GM23338 (cell line): ENCODE measurements around the gene SLC9A9. TPM values are rescaled to one million over a fixed set of nuclear protein-coding genes. Genes with fewer than 3 reads are reported as not detected.

Experiments used
- ATAC-seq: fragments of 200-7000 bp; cut with Tn5 transposase; 3 replicates; pipeline ENCODE4 v1.9.1; 2020
- DNase-seq: peaks from one replicate; pipeline ENCODE4 v3.0.0-alpha.2; 2015; ENCODE audit warnings: low spot score
- H2AFZ ChIP-seq: fragments of 200-600 bp; sonication (generic); 2 replicates; pipeline ENCODE4 v1.8.0; 2016; ENCODE audit warnings: antibody characterized with exemption, mild to moderate bottlenecking, moderate library complexity
- H3F3A ChIP-seq: fragments of 200-600 bp; sonication (generic); replicated peaks from 2 replicates; pipeline ENCODE4 v1.8.0; 2017; ENCODE audit warnings: antibody characterized with exemption, mixed run types, low read depth
- H3K27ac ChIP-seq: fragments of 200-600 bp; sonication (generic); 2 replicates; pipeline ENCODE4 v1.6.1; 2016; ENCODE audit warnings: low read depth
- H3K27me3 ChIP-seq: fragments of 200-600 bp; sonication (generic); 2 replicates; pipeline ENCODE4 v1.8.0; 2016; ENCODE audit warnings: mild to moderate bottlenecking, mixed run types, moderate library complexity; ENCODE audit not compliant: insufficient read depth
- H3K36me3 ChIP-seq: fragments of 200-600 bp; sonication (generic); 2 replicates; pipeline ENCODE4 v1.8.0; 2016; ENCODE audit warnings: mild to moderate bottlenecking; ENCODE audit not compliant: insufficient read depth
- H3K4me1 ChIP-seq: fragments of 200-600 bp; sonication (generic); 2 replicates; pipeline ENCODE4 v1.8.0; 2016; ENCODE audit warnings: mild to moderate bottlenecking, moderate library complexity; ENCODE audit not compliant: insufficient read depth
- H3K4me2 ChIP-seq: fragments of 200-600 bp; sonication (generic); 2 replicates; pipeline ENCODE4 v1.7.1; 2017; ENCODE audit warnings: mixed run types
- H3K4me3 ChIP-seq: fragments of 200-600 bp; sonication (generic); 2 replicates; pipeline ENCODE4 v1.6.1; 2016; ENCODE audit warnings: mixed run types
- H3K79me2 ChIP-seq: fragments of 200-600 bp; sonication (generic); replicated peaks from 2 replicates; pipeline ENCODE4 v1.8.0; 2017; ENCODE audit warnings: mild to moderate bottlenecking; ENCODE audit not compliant: insufficient read depth
- H3K9me2 ChIP-seq: fragments of 200-600 bp; sonication (generic); 2 replicates; pipeline ENCODE4 v1.8.0; 2017; ENCODE audit not compliant: insufficient read depth
- H4K20me1 ChIP-seq: fragments of 200-600 bp; sonication (generic); replicated peaks from 2 replicates; pipeline ENCODE4 v1.8.0; 2017; ENCODE audit warnings: mild to moderate bottlenecking; ENCODE audit not compliant: insufficient read depth
- H3K27ac Mint-ChIP-seq: 2 replicates; pipeline ENCODE4 v1.8.0; 2020; ENCODE audit warnings: inconsistent platforms, mild to moderate bottlenecking, moderate library complexity, mixed read lengths
- H3K27me3 Mint-ChIP-seq: 3 replicates; pipeline ENCODE4 v1.8.0; 2022; ENCODE audit warnings: low read depth, mild to moderate bottlenecking, moderate library complexity, mixed read lengths, inconsistent platforms; ENCODE audit not compliant: insufficient read depth, poor library complexity
- H3K36me3 Mint-ChIP-seq: 3 replicates; pipeline ENCODE4 v1.8.0; 2021; ENCODE audit warnings: low read depth, mild to moderate bottlenecking, inconsistent platforms, moderate library complexity, mixed read lengths
- H3K4me1 Mint-ChIP-seq: 3 replicates; pipeline ENCODE4 v1.8.0; 2020; ENCODE audit warnings: mild to moderate bottlenecking, inconsistent platforms, mixed read lengths
- H3K4me3 Mint-ChIP-seq: 3 replicates; pipeline ENCODE4 v1.8.0; 2021; ENCODE audit warnings: moderate library complexity, mild to moderate bottlenecking, inconsistent platforms, mixed read lengths
- H3K9me3 Mint-ChIP-seq: 3 replicates; pipeline ENCODE4 v1.8.0; 2020; ENCODE audit warnings: moderate library complexity, mild to moderate bottlenecking, inconsistent platforms, mixed read lengths
- CREB1 ChIP-seq: fragments of 250-450 bp; sonication (Bioruptor Pico); IDR thresholded peaks from 2 replicates; pipeline ENCODE4 v1.5.0; 2020; ENCODE audit warnings: low read depth, mild to moderate bottlenecking, moderate library complexity
- CTCF ChIP-seq, 2 experiments: fragments of 200-600 bp in 1 of 2; sonication (generic) in 1 of 2; conservative IDR thresholded peaks; 2 replicates each; pipeline versions ENCODE4 v1.5.1 to v1.6.1; 2016 to 2017; ENCODE audit warnings: antibody characterized with exemption in 2 of 2, low read depth in 2 of 2, mild to moderate bottlenecking in 2 of 2, moderate library complexity in 1 of 2
- EZH2 ChIP-seq: fragments of 200-600 bp; sonication (generic); IDR thresholded peaks from one replicate; pipeline ENCODE4 v1.8.0; 2017; ENCODE audit warnings: antibody characterized with exemption, mild to moderate bottlenecking, low read depth; ENCODE audit not compliant: unreplicated experiment
- EZH2phosphoT487 ChIP-seq: fragments of 200-600 bp; sonication (generic); IDR thresholded peaks from one replicate; pipeline ENCODE4 v1.8.1; 2018; ENCODE audit warnings: antibody characterized with exemption; ENCODE audit not compliant: unreplicated experiment
- JUNB ChIP-seq: IDR thresholded peaks from one replicate; pipeline ENCODE4 v1.6.1; 2016; ENCODE audit warnings: antibody characterized with exemption; ENCODE audit not compliant: unreplicated experiment
- NANOG ChIP-seq: IDR thresholded peaks from 2 replicates; pipeline ENCODE4 v1.6.1; 2016; ENCODE audit warnings: antibody characterized with exemption, borderline replicate concordance
- REST ChIP-seq: IDR thresholded peaks from one replicate; pipeline ENCODE4 v1.6.1; 2018; ENCODE audit warnings: antibody characterized with exemption; ENCODE audit not compliant: unreplicated experiment
- STAT1 ChIP-seq: IDR thresholded peaks from one replicate; pipeline ENCODE4 v1.6.1; 2016; ENCODE audit warnings: antibody characterized with exemption; ENCODE audit not compliant: unreplicated experiment
- ZNF114 ChIP-seq: fragments of 250-450 bp; sonication (Bioruptor Pico); IDR thresholded peaks from 2 replicates; pipeline ENCODE4 v1.5.0; 2020; ENCODE audit warnings: mild to moderate bottlenecking, moderate library complexity
- ZNF331 ChIP-seq: fragments of 250-450 bp; sonication (Bioruptor Pico); IDR thresholded peaks from 2 replicates; pipeline ENCODE4 v1.5.0; 2020; ENCODE audit warnings: low read depth, mild to moderate bottlenecking, moderate library complexity
- polyA plus RNA-seq: library from polyadenylated mRNA; unstranded; fragments of >200 nt; fragmentation: Nextera tagmentation; extraction: Ambion mirVana; gene quantifications from 2 replicates; pipeline ENCODE4 v1.2.1, GENCODE V29; 2016
- total RNA-seq: library from RNA; depleted of rRNA; stranded (reverse); fragments of >200 nt; shearing (Covaris generic); gene quantifications from 2 replicates; pipeline ENCODE4 v1.2.3, GENCODE V29; 2014
- TF ChIP-seq, protein P1 (sequence below): IDR thresholded peaks from 2 replicates; pipeline ENCODE4 v1.6.1; 2016; ENCODE audit warnings: antibody characterized with exemption
- TF ChIP-seq, protein P2 (sequence below): fragments of 250-450 bp; sonication (Bioruptor Pico); IDR thresholded peaks from 2 replicates; pipeline ENCODE4 v1.5.0; 2020; ENCODE audit warnings: mild to moderate bottlenecking, moderate library complexity

The SLC9A9 gene
- total and polyA plus RNA-seq, 2 experiments from 2014 or later: 1.3 to 1.6 TPM

GRCh38 chr3:143753456-143753855 is 94.8 kb downstream of the SLC9A9 start:
- Histone ChIP-seq H3K36me3 (no peaks in the 10 kb centered on the region), H3K27me3 (no peaks in the 10 kb centered on the region), H4K20me1 (no peaks in the 10 kb centered on the region), H3K79me2 (no peaks in the 10 kb centered on the region), H2AFZ (no peak overlapping the region), H3K4me1 (no peaks in the 10 kb centered on the region), H3F3A (no peaks in the 10 kb centered on the region), H3K4me2 (no peak overlapping the region), H3K9me2 (peaks cover 4% of the 10 kb centered on the region; the same call in 1 of the 2 replicates), H3K27ac (no peak overlapping the region), H3K4me3 (no peak overlapping the region)
- H3K9me3 Mint-ChIP-seq: no peaks in the 10 kb centered on the region
- TF ChIP-seq ZNF114 (CRISPR knock-in tag) (no peak), EZH2phosphoT487 (no peak), NANOG (no peak), JUNB (no peak), EZH2 (no peak), REST (no peak), STAT1 (no peak), ZNF331 (CRISPR knock-in tag) (no peak), CREB1 (CRISPR knock-in tag) (no peak), CTCF (conservative IDR thresholded peaks at IDR 0.05; ENCODE audit: low read depth in 2 of 2) (no peak)
- TF ChIP-seq, protein P1, sequence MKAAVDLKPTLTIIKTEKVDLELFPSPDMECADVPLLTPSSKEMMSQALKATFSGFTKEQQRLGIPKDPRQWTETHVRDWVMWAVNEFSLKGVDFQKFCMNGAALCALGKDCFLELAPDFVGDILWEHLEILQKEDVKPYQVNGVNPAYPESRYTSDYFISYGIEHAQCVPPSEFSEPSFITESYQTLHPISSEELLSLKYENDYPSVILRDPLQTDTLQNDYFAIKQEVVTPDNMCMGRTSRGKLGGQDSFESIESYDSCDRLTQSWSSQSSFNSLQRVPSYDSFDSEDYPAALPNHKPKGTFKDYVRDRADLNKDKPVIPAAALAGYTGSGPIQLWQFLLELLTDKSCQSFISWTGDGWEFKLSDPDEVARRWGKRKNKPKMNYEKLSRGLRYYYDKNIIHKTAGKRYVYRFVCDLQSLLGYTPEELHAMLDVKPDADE: no peak
- TF ChIP-seq, protein P2, sequence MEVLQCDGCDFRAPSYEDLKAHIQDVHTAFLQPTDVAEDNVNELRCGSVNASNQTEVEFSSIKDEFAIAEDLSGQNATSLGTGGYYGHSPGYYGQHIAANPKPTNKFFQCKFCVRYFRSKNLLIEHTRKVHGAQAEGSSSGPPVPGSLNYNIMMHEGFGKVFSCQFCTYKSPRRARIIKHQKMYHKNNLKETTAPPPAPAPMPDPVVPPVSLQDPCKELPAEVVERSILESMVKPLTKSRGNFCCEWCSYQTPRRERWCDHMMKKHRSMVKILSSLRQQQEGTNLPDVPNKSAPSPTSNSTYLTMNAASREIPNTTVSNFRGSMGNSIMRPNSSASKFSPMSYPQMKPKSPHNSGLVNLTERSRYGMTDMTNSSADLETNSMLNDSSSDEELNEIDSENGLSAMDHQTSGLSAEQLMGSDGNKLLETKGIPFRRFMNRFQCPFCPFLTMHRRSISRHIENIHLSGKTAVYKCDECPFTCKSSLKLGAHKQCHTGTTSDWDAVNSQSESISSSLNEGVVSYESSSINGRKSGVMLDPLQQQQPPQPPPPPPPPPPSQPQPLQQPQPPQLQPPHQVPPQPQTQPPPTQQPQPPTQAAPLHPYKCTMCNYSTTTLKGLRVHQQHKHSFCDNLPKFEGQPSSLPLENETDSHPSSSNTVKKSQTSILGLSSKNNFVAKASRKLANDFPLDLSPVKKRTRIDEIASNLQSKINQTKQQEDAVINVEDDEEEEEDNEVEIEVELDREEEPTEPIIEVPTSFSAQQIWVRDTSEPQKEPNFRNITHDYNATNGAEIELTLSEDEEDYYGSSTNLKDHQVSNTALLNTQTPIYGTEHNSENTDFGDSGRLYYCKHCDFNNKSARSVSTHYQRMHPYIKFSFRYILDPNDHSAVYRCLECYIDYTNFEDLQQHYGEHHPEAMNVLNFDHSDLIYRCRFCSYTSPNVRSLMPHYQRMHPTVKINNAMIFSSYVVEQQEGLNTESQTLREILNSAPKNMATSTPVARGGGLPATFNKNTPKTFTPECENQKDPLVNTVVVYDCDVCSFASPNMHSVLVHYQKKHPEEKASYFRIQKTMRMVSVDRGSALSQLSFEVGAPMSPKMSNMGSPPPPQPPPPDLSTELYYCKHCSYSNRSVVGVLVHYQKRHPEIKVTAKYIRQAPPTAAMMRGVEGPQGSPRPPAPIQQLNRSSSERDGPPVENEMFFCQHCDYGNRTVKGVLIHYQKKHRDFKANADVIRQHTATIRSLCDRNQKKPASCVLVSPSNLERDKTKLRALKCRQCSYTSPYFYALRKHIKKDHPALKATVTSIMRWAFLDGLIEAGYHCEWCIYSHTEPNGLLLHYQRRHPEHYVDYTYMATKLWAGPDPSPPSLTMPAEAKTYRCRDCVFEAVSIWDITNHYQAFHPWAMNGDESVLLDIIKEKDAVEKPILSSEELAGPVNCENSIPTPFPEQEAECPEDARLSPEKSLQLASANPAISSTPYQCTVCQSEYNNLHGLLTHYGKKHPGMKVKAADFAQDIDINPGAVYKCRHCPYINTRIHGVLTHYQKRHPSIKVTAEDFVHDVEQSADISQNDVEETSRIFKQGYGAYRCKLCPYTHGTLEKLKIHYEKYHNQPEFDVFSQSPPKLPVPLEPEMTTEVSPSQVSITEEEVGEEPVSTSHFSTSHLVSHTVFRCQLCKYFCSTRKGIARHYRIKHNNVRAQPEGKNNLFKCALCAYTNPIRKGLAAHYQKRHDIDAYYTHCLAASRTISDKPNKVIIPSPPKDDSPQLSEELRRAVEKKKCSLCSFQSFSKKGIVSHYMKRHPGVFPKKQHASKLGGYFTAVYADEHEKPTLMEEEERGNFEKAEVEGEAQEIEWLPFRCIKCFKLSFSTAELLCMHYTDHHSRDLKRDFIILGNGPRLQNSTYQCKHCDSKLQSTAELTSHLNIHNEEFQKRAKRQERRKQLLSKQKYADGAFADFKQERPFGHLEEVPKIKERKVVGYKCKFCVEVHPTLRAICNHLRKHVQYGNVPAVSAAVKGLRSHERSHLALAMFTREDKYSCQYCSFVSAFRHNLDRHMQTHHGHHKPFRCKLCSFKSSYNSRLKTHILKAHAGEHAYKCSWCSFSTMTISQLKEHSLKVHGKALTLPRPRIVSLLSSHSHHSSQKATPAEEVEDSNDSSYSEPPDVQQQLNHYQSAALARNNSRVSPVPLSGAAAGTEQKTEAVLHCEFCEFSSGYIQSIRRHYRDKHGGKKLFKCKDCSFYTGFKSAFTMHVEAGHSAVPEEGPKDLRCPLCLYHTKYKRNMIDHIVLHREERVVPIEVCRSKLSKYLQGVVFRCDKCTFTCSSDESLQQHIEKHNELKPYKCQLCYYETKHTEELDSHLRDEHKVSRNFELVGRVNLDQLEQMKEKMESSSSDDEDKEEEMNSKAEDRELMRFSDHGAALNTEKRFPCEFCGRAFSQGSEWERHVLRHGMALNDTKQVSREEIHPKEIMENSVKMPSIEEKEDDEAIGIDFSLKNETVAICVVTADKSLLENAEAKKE (CRISPR knock-in tag): no peak
- no peak for DNase-seq
- H3K4me3 Mint-ChIP-seq: no peak overlapping the region
- no peaks in the 10 kb centered on the region for H3K36me3 Mint-ChIP-seq
- ATAC-seq: no peak
- H3K27ac Mint-ChIP-seq: no peak overlapping the region
- no peaks in the 10 kb centered on the region for H3K27me3 Mint-ChIP-seq
- H3K4me1 Mint-ChIP-seq: peaks cover 6% of the 10 kb centered on the region
